WTC11 (cell line): ENCODE measurements around the gene GYS1. TPM values are rescaled to one million over a fixed set of nuclear protein-coding genes. Genes with fewer than 3 reads are reported as not detected.

Experiments
- ATAC-seq: fragments of 200-7000 bp; cut with Tn5 transposase; 2 replicates; pipeline ENCODE4 v1.10.0; 2021; ENCODE audit warnings: mild to moderate bottlenecking, moderate library complexity
- CTCF ChIA-PET: fragments of 300-600 bp; sonication (Branson Sonifier 250); formaldehyde crosslinking; loops from one replicate; lab custom pipeline; 2021; ENCODE audit warnings: antibody characterized with exemption; lab: Charles Lee
- POLR2A ChIA-PET: fragments of 350-600 bp; sonication (Branson Sonifier 250); formaldehyde crosslinking; loops from one replicate; lab custom pipeline; 2021; ENCODE audit warnings: antibody characterized with exemption; lab: Charles Lee
- DNase-seq: peaks from one replicate; pipeline ENCODE4 v3.0.0; 2021; ENCODE audit warnings: low spot score
- H3K27ac Mint-ChIP-seq: 2 replicates; pipeline ENCODE4 v1.8.0; 2021; ENCODE audit warnings: mixed read lengths
- H3K27me3 Mint-ChIP-seq: 2 replicates; pipeline ENCODE4 v1.8.0; 2021; ENCODE audit warnings: low read depth, mild to moderate bottlenecking, moderate library complexity, mixed read lengths
- H3K36me3 Mint-ChIP-seq: 2 replicates; pipeline ENCODE4 v1.8.0; 2021; ENCODE audit warnings: mixed read lengths
- H3K4me1 Mint-ChIP-seq: 2 replicates; pipeline ENCODE4 v1.8.0; 2022; ENCODE audit warnings: mixed read lengths
- H3K4me3 Mint-ChIP-seq: 2 replicates; pipeline ENCODE4 v1.8.0; 2021; ENCODE audit warnings: mild to moderate bottlenecking, moderate library complexity, mixed read lengths
- H3K9me3 Mint-ChIP-seq: 2 replicates; pipeline ENCODE4 v1.8.0; 2021; ENCODE audit warnings: mixed read lengths
- CREM ChIP-seq: sonication (generic); formaldehyde crosslinking; IDR thresholded peaks from 2 replicates; pipeline ENCODE4 v1.8.1; 2022; ENCODE audit warnings: mild to moderate bottlenecking, missing genetic modification reagents, moderate library complexity
- ELF4 ChIP-seq: sonication (generic); formaldehyde crosslinking; IDR thresholded peaks from 2 replicates; pipeline ENCODE4 v1.8.1; 2022; ENCODE audit warnings: low read depth, mild to moderate bottlenecking, moderate library complexity, missing genetic modification reagents
- ESRRA ChIP-seq: sonication (generic); formaldehyde crosslinking; IDR thresholded peaks from 2 replicates; pipeline ENCODE4 v1.8.1; 2022; ENCODE audit warnings: mild to moderate bottlenecking, missing genetic modification reagents, borderline replicate concordance
- FOXK1 ChIP-seq: sonication (generic); formaldehyde crosslinking; IDR thresholded peaks from 2 replicates; pipeline ENCODE4 v1.8.0; 2022; ENCODE audit warnings: mild to moderate bottlenecking, moderate library complexity, missing genetic modification reagents
- GRHL2 ChIP-seq: fragments of 250-450 bp; sonication (Bioruptor Pico); IDR thresholded peaks from 2 replicates; pipeline ENCODE4 v1.8.0; 2022; ENCODE audit warnings: mild to moderate bottlenecking, moderate library complexity; ENCODE audit not compliant: insufficient replicate concordance, severe bottlenecking
- JUN ChIP-seq: sonication (generic); formaldehyde crosslinking; IDR thresholded peaks from 2 replicates; pipeline ENCODE4 v1.8.0; 2023; ENCODE audit warnings: mild to moderate bottlenecking, missing genetic modification reagents
- KAT7 ChIP-seq: sonication (generic); formaldehyde crosslinking; IDR thresholded peaks from 2 replicates; pipeline ENCODE4 v1.8.1; 2023; ENCODE audit warnings: missing genetic modification reagents, mild to moderate bottlenecking, borderline replicate concordance
- NFYB ChIP-seq: sonication (generic); formaldehyde crosslinking; conservative IDR thresholded peaks from 2 replicates; pipeline ENCODE4 v1.8.0; 2022; ENCODE audit warnings: low read depth, missing genetic modification reagents
- PRRX2 ChIP-seq: fragments of 250-450 bp; sonication (Bioruptor Pico); IDR thresholded peaks from 2 replicates; pipeline ENCODE4 v1.8.0; 2021; ENCODE audit warnings: mild to moderate bottlenecking
- RORB ChIP-seq: fragments of 250-450 bp; sonication (Bioruptor Pico); IDR thresholded peaks from 2 replicates; pipeline ENCODE4 v1.9.0; 2021; ENCODE audit warnings: mild to moderate bottlenecking
- SP1 ChIP-seq: sonication (generic); formaldehyde crosslinking; conservative IDR thresholded peaks from 2 replicates; pipeline ENCODE4 v1.8.1; 2022; ENCODE audit warnings: missing genetic modification reagents
- ZNF121 ChIP-seq: sonication (generic); formaldehyde crosslinking; IDR thresholded peaks from 2 replicates; pipeline ENCODE4 v1.8.0; 2023; ENCODE audit warnings: missing genetic modification reagents
- ZNF138 ChIP-seq: sonication (generic); formaldehyde crosslinking; conservative IDR thresholded peaks from 2 replicates; pipeline ENCODE4 v1.8.1; 2022; ENCODE audit warnings: mild to moderate bottlenecking, moderate library complexity, missing genetic modification reagents
- ZNF232 ChIP-seq: sonication (generic); formaldehyde crosslinking; IDR thresholded peaks from 2 replicates; pipeline ENCODE4 v1.8.0; 2022; ENCODE audit warnings: mild to moderate bottlenecking, missing genetic modification reagents
- ZNF263 ChIP-seq: sonication (generic); formaldehyde crosslinking; IDR thresholded peaks from 2 replicates; pipeline ENCODE4 v1.8.1; 2022; ENCODE audit warnings: low read depth, mild to moderate bottlenecking, moderate library complexity, missing genetic modification reagents
- ZNF317 ChIP-seq: sonication (generic); formaldehyde crosslinking; IDR thresholded peaks from 2 replicates; pipeline ENCODE4 v1.8.1; 2023; ENCODE audit warnings: low read depth, mild to moderate bottlenecking, moderate library complexity, missing genetic modification reagents, borderline replicate concordance
- ZNF416 ChIP-seq: fragments of 250-450 bp; sonication (Bioruptor Pico); IDR thresholded peaks from 2 replicates; pipeline ENCODE4 v1.9.0; 2021; ENCODE audit warnings: mild to moderate bottlenecking, inconsistent platforms
- total RNA-seq: library from RNA; stranded (reverse); gene quantifications from 3 replicates; pipeline ENCODE4 v1.2.3, GENCODE V29; 2021
- TF ChIP-seq, protein P1 (sequence below): fragments of 250-450 bp; sonication (Bioruptor Pico); IDR thresholded peaks from 2 replicates; pipeline ENCODE4 v2.1.2; 2022; ENCODE audit warnings: mild to moderate bottlenecking, moderate library complexity
- TF ChIP-seq, protein P2 (sequence below): sonication (generic); formaldehyde crosslinking; IDR thresholded peaks from 2 replicates; pipeline ENCODE4 v1.8.0; 2022; ENCODE audit warnings: mild to moderate bottlenecking, missing genetic modification reagents
- TF ChIP-seq, protein P3 (sequence below): sonication (generic); formaldehyde crosslinking; IDR thresholded peaks from 2 replicates; pipeline ENCODE4 v1.8.1; 2022; ENCODE audit warnings: mild to moderate bottlenecking, missing genetic modification reagents, moderate library complexity, borderline replicate concordance
- TF ChIP-seq, protein P4 (sequence below): fragments of 250-450 bp; sonication (Bioruptor Pico); IDR thresholded peaks from 2 replicates; pipeline ENCODE4 v1.9.0; 2021; ENCODE audit warnings: mild to moderate bottlenecking
- TF ChIP-seq, protein P5 (sequence below): sonication (generic); formaldehyde crosslinking; IDR thresholded peaks from 2 replicates; pipeline ENCODE4 v1.8.0; 2022; ENCODE audit warnings: mild to moderate bottlenecking, missing genetic modification reagents
- TF ChIP-seq, protein P6 (sequence below): sonication (generic); formaldehyde crosslinking; IDR thresholded peaks from 2 replicates; pipeline ENCODE4 v1.8.0; 2022; ENCODE audit warnings: mild to moderate bottlenecking, missing genetic modification reagents

The GYS1 gene
- total RNA-seq, 1 experiment from 2014 or later = 52.0 TPM

DNA sequence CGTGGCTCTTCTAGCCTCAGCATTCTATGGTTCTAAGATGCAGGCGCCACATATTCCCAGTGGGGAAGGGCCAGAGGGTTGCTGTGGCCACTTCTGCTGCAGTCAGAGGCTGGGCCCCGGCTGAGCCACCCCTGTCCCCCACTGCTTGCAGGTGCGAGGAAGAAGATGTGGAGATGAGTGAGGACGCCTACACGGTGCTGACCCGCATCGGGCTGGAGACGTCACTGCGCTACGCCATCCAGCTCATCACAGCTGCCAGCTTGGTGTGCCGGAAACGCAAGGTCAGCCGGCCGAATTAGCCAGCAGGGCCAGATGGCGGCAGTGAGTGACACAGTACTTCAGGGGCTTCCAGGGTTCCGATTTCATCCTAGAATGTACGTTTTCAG is 21.8 kb upstream of the GYS1 start:
- H3K9me3 Mint-ChIP-seq = no peaks in the 10 kb centered on the region
- peaks cover 13% of the 10 kb centered on the region for H3K4me1 Mint-ChIP-seq
- no peak overlapping the region for H3K4me3 Mint-ChIP-seq
- peaks cover 16% of the 10 kb centered on the region for H3K27me3 Mint-ChIP-seq
- ChIA-PET POLR2A (no interaction called here), CTCF (interaction anchor here (1.8 kb wide), 1 partner anchor 15 kb away, joined by 10 read pairs; no protein-coding TSS in a partner anchor)
- H3K27ac Mint-ChIP-seq = no peak overlapping the region
- TF ChIP-seq KAT7 = no peak
- DNase-seq (no peak), ATAC-seq (no peak)
- H3K36me3 Mint-ChIP-seq = peaks cover 32% of the 10 kb centered on the region

DNA sequence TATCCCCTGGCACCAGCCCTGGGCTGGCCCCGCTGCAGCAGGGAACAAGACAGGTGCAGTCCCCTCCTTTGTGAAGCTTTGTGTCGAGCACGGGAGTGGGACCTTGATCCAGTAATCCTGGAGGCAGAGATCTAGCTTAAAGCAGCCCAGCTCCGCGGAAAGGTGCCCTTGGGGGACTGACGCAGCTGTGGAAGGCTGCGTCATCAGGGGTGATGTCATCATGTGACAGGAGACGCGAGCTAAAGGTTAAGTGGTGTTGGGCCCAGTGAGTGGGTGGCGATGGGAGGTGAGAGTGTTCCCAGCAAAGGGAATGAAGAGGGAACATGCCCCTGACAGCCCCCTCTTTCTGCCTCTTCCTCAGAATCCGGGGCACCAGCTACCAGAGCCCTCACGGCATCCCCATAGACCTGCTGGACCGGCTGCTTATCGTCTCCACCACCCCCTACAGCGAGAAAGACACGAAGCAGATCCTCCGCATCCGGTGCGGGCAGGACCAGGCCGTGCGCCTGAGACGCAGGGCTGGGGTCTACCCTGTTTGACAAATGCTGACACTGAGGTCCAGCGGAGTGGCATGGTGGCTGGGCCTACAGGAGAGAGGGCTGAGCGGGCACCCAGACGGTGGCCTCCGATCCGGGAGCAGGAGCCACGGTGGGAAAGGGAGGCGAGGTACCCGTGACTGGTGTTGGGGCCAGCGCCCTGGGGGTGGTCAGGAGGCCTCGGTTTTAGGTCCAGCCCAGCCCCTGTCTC is 21.2 kb upstream of the GYS1 start:
- H3K4me3 Mint-ChIP-seq = no peak overlapping the region
- TF ChIP-seq ZNF138 (CRISPR knock-in tag) (no peak), CREM (CRISPR knock-in tag) (no peak), FOXK1 (CRISPR knock-in tag) (no peak), PRRX2 (CRISPR knock-in tag) (no peak), RORB (CRISPR knock-in tag) (no peak), ZNF317 (CRISPR knock-in tag) (no peak), ZNF263 (CRISPR knock-in tag) (no peak), ELF4 (no peak), NFYB (CRISPR knock-in tag) (no peak), JUN (CRISPR knock-in tag) (no peak), ZNF416 (CRISPR knock-in tag) (no peak), ESRRA (CRISPR knock-in tag) (no peak)
- TF ChIP-seq, protein P1, sequence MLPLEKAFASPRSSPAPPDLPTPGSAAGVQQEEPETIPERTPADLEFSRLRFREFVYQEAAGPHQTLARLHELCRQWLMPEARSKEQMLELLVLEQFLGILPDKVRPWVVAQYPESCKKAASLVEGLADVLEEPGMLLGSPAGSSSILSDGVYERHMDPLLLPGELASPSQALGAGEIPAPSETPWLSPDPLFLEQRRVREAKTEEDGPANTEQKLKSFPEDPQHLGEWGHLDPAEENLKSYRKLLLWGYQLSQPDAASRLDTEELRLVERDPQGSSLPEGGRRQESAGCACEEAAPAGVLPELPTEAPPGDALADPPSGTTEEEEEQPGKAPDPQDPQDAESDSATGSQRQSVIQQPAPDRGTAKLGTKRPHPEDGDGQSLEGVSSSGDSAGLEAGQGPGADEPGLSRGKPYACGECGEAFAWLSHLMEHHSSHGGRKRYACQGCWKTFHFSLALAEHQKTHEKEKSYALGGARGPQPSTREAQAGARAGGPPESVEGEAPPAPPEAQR (CRISPR knock-in tag) = no peak
- TF ChIP-seq, protein P2, sequence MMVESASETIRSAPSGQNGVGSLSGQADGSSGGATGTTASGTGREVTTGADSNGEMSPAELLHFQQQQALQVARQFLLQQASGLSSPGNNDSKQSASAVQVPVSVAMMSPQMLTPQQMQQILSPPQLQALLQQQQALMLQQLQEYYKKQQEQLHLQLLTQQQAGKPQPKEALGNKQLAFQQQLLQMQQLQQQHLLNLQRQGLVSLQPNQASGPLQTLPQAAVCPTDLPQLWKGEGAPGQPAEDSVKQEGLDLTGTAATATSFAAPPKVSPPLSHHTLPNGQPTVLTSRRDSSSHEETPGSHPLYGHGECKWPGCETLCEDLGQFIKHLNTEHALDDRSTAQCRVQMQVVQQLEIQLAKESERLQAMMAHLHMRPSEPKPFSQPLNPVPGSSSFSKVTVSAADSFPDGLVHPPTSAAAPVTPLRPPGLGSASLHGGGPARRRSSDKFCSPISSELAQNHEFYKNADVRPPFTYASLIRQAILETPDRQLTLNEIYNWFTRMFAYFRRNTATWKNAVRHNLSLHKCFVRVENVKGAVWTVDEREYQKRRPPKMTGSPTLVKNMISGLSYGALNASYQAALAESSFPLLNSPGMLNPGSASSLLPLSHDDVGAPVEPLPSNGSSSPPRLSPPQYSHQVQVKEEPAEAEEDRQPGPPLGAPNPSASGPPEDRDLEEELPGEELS (CRISPR knock-in tag) = no peak
- TF ChIP-seq, protein P3, sequence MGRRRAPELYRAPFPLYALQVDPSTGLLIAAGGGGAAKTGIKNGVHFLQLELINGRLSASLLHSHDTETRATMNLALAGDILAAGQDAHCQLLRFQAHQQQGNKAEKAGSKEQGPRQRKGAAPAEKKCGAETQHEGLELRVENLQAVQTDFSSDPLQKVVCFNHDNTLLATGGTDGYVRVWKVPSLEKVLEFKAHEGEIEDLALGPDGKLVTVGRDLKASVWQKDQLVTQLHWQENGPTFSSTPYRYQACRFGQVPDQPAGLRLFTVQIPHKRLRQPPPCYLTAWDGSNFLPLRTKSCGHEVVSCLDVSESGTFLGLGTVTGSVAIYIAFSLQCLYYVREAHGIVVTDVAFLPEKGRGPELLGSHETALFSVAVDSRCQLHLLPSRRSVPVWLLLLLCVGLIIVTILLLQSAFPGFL (CRISPR knock-in tag) = no peak
- TF ChIP-seq, all 79 proteins: peak for 0

DNA sequence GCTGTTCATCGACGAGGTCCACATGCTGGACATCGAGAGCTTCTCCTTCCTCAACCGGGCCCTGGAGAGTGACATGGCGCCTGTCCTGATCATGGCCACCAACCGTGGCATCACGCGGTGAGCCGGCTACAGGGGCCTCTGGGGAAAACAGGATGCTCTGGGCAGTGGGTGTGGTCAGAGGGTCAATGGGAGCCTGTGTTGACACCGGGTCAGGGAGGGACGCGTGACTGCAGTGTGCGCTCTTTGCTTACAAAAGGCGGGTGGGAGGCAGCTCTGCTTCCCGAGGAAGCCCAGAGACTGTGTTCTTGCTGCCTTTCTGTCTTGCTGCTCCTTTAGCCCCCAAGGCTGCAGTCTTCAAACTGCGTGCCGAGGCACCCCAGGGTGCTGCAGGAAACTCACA is 18.1 kb upstream of the GYS1 start:
- peaks cover 42% of the 10 kb centered on the region for H3K36me3 Mint-ChIP-seq
- ATAC-seq = no peak
- no peak for DNase-seq
- ChIA-PET CTCF (no interaction called here), POLR2A (no interaction called here)
- H3K27me3 Mint-ChIP-seq = no peaks in the 10 kb centered on the region
- no peaks in the 10 kb centered on the region for H3K4me1 Mint-ChIP-seq
- no peak overlapping the region for H3K4me3 Mint-ChIP-seq
- H3K27ac Mint-ChIP-seq = no peak overlapping the region
- H3K9me3 Mint-ChIP-seq = no peaks in the 10 kb centered on the region
- TF ChIP-seq SP1 (CRISPR knock-in tag) = no peak
- no peak for TF ChIP-seq GRHL2 (CRISPR knock-in tag)
- no peak for TF ChIP-seq ELF4
- TF ChIP-seq, protein P4, sequence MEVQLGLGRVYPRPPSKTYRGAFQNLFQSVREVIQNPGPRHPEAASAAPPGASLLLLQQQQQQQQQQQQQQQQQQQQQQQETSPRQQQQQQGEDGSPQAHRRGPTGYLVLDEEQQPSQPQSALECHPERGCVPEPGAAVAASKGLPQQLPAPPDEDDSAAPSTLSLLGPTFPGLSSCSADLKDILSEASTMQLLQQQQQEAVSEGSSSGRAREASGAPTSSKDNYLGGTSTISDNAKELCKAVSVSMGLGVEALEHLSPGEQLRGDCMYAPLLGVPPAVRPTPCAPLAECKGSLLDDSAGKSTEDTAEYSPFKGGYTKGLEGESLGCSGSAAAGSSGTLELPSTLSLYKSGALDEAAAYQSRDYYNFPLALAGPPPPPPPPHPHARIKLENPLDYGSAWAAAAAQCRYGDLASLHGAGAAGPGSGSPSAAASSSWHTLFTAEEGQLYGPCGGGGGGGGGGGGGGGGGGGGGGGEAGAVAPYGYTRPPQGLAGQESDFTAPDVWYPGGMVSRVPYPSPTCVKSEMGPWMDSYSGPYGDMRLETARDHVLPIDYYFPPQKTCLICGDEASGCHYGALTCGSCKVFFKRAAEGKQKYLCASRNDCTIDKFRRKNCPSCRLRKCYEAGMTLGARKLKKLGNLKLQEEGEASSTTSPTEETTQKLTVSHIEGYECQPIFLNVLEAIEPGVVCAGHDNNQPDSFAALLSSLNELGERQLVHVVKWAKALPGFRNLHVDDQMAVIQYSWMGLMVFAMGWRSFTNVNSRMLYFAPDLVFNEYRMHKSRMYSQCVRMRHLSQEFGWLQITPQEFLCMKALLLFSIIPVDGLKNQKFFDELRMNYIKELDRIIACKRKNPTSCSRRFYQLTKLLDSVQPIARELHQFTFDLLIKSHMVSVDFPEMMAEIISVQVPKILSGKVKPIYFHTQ (CRISPR knock-in tag) = no peak
- TF ChIP-seq ZNF121 = no peak
- TF ChIP-seq ZNF232 (CRISPR knock-in tag) = no peak
- TF ChIP-seq, protein P5, sequence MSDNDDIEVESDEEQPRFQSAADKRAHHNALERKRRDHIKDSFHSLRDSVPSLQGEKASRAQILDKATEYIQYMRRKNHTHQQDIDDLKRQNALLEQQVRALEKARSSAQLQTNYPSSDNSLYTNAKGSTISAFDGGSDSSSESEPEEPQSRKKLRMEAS (CRISPR knock-in tag) = no peak
- TF ChIP-seq, protein P6, sequence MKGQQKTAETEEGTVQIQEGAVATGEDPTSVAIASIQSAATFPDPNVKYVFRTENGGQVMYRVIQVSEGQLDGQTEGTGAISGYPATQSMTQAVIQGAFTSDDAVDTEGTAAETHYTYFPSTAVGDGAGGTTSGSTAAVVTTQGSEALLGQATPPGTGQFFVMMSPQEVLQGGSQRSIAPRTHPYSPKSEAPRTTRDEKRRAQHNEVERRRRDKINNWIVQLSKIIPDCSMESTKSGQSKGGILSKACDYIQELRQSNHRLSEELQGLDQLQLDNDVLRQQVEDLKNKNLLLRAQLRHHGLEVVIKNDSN = no peak
- TF ChIP-seq CREM (CRISPR knock-in tag) = no peak
- TF ChIP-seq, protein P3 (CRISPR knock-in tag) = no peak

More for the DNA sequence above, 21.2 kb upstream of the GYS1 start:
- ATAC-seq (no peak), DNase-seq (no peak)
- H3K27ac Mint-ChIP-seq = no peak overlapping the region
- peaks cover 12% of the 10 kb centered on the region for H3K27me3 Mint-ChIP-seq
- ChIA-PET CTCF (interaction anchor here (1.3 to 1.9 kb wide), 3 partner anchors 14 to 83 kb away, joined by 4 to 10 read pairs (median 10); partner anchors contain the start of genes GYS1 and RUVBL2), POLR2A (no interaction called here)
- H3K4me1 Mint-ChIP-seq = peaks cover 10% of the 10 kb centered on the region
- peaks cover 35% of the 10 kb centered on the region for H3K36me3 Mint-ChIP-seq
- no peaks in the 10 kb centered on the region for H3K9me3 Mint-ChIP-seq
